GM21447 (cell line): ENCODE results near the gene PDZRN4.
"Not testable (repeated sequence)": the region's sequence is repeated elsewhere in the genome, so short reads cannot be mapped to it uniquely, and the experiment has no call there.

Experiments
- ATAC-seq: cut with Tn5 transposase; IDR thresholded peaks from one replicate; pipeline ENCODE4 v1.9.1; 2021; ENCODE audit not compliant: unreplicated experiment

The PDZRN4 gene

DNA sequence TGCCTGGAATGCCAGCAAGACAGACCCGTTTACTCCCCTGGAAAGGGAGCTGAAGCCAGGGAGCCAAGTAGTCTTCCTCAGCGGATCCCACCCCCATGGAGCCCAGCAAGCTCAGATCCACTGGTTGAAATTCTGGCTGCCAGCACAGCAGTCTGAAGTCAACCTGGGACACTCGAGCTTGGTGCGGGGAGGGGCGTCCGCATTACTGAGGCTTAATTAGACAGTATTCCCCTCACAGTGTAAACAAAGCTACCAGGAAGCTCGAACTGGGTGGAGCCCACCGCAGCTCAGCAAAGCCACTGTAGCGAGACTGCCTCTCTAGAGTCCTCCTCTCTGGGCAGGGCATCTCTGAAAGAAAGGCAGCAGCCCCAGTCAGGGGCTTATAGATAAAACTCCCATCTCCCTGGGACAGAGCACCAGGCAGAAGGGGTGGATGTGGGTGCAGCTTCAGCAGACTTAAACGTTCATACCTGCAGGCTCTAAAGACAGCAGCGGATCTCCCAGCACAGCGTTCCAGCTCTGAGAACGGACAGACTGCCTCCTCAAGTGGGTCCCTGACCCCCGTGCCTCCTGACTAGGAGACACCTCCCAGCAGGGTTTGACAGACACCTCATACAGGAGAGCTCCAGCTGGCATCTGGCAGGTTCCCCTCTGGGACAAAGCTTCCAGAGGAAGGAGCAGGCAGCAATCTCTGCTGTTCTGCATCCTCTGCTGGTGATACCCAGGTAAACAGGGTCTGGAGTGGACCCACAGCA, 92.4 kb downstream of the PDZRN4 start:
- ATAC-seq: not testable (repeated sequence)

- not testable (repeated sequence) for ATAC-seq
These were observed 97.3 kb downstream of the PDZRN4 start for GRCh38 chr12:41285470-41285869.

DNA sequence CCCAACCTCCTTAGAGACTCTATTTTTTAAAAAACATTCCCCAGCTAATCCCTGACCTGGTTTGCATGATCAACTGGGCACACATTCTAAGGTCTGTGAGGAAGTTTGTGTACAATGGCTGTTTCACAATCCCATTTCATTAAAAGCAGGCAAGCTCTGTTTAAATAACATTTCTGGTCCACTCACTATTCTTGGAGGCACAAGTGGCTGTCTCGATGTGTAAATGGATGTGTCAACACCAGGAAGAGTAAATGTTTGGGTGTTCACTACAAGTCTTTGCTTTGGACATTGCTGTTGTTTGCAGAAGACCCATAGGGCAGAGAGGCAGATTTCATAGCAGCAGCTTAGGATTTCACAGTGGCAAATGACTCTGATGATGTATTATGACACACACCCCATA, 98.3 kb downstream of the PDZRN4 start:
- no peak for ATAC-seq

- no peak for ATAC-seq
These were observed 99.5 kb downstream of the PDZRN4 start for GRCh38 chr12:41287500-41288141.

- no peak for ATAC-seq
These were observed 100.2 kb downstream of the PDZRN4 start for GRCh38 chr12:41288142-41288811.

GRCh38 chr12:41289501-41289900, 101.4 kb downstream of the PDZRN4 start:
- no peak for ATAC-seq

DNA sequence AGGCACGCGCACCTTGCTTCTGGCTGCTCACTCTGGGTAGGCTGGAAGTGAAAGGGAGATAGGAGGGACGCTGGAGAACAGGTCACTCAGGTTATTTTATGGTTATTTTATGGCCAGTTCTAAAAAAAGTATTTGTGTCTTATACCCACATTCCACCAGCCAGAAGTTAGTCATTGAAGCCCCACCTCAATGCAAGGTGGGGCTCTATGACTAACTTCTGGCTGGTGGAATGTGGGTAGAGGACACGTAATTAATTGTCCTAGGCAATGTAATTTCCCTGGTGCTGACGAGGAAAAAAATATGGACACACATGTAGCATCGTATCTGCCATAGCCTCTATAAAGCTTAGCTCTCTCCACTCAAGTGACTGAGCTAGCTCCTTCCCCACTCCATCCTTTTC, 104.9 kb downstream of the PDZRN4 start:
- ATAC-seq: no peak

DNA sequence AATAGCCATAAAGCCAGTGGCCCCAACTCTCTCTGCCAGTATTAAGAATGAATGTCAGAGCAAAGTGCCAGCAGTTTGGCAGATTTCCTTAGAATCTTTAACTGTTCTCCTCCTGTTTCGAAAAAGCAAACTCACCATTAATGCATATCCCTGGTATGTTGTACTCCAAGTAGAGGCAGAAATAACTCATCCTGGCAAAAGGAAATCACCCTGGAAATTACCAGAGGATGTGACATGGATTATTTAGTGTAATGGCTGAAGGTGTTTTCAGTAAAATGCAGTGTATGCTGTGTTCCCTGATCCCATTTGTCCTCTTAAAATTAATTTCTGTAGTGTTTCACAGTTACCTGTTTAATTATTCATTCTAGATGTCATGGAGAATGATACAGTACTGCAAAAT, 105.3 kb downstream of the PDZRN4 start:
- no peak for ATAC-seq

DNA sequence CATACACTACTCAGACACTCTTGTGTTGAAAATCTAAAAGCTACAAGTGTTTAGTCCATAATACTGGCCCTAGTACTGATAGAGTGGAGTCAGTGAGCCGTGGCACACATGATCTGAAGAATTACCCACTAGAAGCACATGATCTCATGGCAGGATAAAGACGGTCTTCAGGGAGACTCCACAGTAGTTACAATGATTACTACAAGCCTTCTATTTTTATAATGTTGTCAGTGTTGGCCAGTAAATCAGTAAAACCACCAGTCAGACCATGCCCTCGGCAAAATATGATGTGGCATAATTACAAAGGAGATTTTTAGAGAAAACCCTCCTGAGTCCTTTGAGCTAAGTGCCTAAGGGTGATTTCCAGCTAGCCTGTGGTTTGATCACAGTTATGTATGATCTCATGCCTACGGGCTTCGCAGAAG, 114.9 kb downstream of the PDZRN4 start:
- ATAC-seq: no peak

- ATAC-seq: no peak
These were observed 116.4 kb downstream of the PDZRN4 start for GRCh38 chr12:41304526-41304925.

GRCh38 chr12:41310367-41310766, 122.2 kb downstream of the PDZRN4 start:
- ATAC-seq: no peak

GRCh38 chr12:41311883-41312282, 123.8 kb downstream of the PDZRN4 start:
- ATAC-seq: no peak

DNA sequence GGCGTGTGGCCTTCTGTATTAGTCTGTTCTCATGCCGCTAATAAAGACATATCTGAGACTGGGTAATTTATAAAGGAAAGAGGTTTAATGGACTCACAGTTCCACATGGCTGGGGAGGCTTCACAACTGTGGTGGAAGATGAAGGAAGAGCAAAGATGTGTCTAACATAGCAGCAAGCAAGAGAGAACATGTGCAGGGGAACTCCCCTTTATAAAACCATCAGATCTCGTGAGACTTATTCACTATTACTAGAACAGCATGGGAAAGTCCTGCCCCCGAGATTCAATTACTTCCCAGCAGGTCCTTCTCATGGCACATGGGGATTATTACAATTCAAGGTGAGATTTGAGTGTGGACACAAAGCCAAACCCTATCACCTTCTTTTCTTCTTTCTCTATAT, 124.3 kb downstream of the PDZRN4 start:
- ATAC-seq: not testable (repeated sequence)

DNA sequence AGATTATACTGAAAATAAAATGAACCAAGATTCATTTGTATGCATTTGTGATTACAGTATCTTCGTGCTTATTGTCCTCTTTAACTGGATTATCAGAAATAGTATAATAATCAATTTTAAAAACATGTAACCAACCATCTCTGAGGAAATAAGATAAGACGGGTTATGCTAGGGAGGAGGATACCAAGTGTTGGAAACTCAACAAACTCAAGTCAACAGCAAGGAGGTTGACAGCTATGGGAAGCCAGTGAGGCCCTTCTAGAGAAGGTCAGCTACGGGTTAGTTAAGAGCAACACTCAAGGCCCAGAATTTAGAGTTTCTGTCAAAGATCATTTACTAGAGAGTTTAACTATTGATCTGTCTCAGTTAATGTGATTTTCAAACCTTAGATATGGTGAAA, 137.2 kb downstream of the PDZRN4 start:
- ATAC-seq: no peak

DNA sequence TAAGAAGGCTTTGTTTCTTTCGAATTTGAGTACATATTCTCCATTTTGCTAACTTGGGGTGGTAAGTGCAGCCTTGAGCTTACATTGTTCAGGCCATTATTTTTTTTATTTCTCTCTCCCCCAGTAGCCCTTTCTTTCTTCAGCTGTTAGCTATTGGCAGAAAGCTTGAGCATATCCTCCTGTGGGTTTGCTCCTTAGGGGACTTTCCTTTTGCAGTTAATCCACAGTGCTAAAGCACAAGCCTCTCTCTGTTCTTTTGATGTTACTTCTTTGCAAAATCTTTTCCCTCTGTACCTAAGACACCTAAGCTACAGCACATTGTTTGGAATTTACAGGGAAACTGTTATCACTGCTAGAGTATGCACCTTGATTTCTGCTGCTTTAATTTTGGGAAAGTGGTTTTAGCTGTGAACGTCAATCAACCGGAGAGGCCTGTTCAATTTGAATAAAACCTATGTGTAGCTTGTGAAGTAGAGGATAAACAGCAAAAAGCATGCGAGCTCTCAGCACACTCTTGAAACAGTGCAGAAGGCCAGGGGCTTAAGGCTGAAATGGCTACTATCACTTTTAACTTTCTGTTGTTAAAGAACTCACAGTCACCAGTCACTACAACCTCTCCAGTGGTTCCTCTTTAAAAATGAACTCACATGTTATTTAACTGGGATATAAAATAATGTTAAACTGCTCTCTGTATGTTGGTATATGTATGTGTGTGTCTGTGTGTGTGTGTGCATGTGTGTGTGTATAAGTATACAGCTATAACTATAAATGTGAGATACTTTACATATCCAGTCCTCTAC, 139.2 kb downstream of the PDZRN4 start:
- ATAC-seq: no peak

GRCh38 chr12:41333974-41334373, 145.9 kb downstream of the PDZRN4 start:
- ATAC-seq: no peak

- ATAC-seq: no peak
These were observed 146.3 kb downstream of the PDZRN4 start for GRCh38 chr12:41334390-41334789.

DNA sequence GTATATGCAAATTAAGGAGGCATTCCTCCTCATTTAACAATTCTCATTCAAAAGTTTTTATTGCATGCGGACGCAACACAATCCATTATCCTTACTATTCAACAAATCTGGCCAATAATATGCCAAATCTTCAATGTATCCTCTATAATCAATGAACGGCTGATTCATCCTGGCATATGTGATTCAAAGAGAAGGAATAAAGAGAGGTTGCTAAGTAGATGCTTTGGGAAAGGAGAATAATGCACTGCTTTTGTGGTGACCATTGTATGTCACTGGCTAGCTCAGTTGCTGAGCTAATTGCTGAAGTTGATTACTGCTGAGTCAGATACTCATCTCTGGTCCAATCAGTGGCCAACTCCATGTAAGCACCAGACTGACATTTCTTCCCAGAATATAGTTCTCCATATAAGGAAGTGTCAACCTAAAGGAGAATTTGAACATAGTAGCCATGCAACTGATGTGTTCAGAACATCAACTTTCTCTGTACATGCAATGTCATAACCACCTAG, 148.0 kb downstream of the PDZRN4 start:
- no peak for ATAC-seq

DNA sequence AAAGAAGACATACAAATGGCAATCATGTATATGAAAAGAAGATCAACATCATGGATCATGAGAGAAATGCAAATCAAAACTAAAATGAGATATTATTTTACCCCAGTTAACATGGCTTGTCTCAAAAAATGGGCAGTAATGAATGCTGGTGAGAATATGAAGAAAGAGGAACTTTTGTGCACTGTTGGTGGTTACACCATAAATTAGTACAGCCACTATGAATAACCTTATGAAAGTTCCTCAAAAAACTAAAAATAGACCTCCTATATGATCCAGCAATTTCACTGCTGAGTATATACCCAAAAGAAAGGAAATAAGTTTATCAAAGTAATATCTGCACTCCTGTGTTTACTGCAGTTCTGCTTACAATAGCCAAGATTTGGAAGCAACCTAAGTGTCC, 151.7 kb downstream of the PDZRN4 start:
- ATAC-seq: no peak

DNA sequence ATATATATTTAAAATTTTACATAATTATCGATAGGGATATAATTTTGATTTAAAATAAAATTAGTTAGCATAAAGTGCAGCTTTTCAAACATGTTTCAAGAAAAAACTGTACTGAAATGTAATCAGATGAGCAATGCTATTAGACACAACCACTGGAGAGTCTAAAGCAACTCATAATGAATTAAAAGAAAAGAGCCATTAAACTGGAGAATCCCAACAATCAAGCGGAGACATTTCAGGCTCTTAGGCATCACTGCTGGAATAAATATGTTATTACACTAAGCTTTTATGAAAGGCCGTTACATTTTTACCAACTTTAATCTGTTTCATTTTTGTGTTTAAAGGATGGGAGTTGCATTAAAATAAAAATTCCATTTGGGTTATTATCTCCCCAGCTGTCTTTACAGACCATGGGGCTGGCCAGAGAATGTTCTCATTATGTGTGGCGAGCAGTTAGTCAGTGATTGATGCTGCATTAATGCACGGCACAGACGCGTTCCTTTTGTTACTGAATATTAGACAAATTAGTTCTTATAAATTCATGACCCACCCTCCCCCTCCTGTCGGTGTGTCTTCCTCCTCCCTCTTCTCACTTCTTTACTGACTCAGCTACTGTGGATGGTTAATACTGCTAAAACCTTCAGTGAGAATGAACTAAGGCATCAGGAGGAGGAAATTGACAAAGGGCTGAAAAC, 156.8 kb downstream of the PDZRN4 start:
- ATAC-seq: no peak
